GM23338 (cell line): ENCODE results near the gene SELENOO. TPM values are rescaled to one million over a fixed set of nuclear protein-coding genes. Genes with fewer than 3 reads are reported as not detected.

Experiments used
- ATAC-seq: fragments of 200-7000 bp; cut with Tn5 transposase; 3 replicates; pipeline ENCODE4 v1.9.1; 2020
- DNase-seq: peaks from one replicate; pipeline ENCODE4 v3.0.0-alpha.2; 2015; ENCODE audit warnings: low spot score
- H2AFZ ChIP-seq: fragments of 200-600 bp; sonication (generic); 2 replicates; pipeline ENCODE4 v1.8.0; 2016; ENCODE audit warnings: antibody characterized with exemption, mild to moderate bottlenecking, moderate library complexity
- H3F3A ChIP-seq: fragments of 200-600 bp; sonication (generic); replicated peaks from 2 replicates; pipeline ENCODE4 v1.8.0; 2017; ENCODE audit warnings: antibody characterized with exemption, mixed run types, low read depth
- H3K27ac ChIP-seq: fragments of 200-600 bp; sonication (generic); 2 replicates; pipeline ENCODE4 v1.6.1; 2016; ENCODE audit warnings: low read depth
- H3K27me3 ChIP-seq: fragments of 200-600 bp; sonication (generic); 2 replicates; pipeline ENCODE4 v1.8.0; 2016; ENCODE audit warnings: mild to moderate bottlenecking, mixed run types, moderate library complexity; ENCODE audit not compliant: insufficient read depth
- H3K36me3 ChIP-seq: fragments of 200-600 bp; sonication (generic); 2 replicates; pipeline ENCODE4 v1.8.0; 2016; ENCODE audit warnings: mild to moderate bottlenecking; ENCODE audit not compliant: insufficient read depth
- H3K4me1 ChIP-seq: fragments of 200-600 bp; sonication (generic); 2 replicates; pipeline ENCODE4 v1.8.0; 2016; ENCODE audit warnings: mild to moderate bottlenecking, moderate library complexity; ENCODE audit not compliant: insufficient read depth
- H3K4me2 ChIP-seq: fragments of 200-600 bp; sonication (generic); 2 replicates; pipeline ENCODE4 v1.7.1; 2017; ENCODE audit warnings: mixed run types
- H3K4me3 ChIP-seq: fragments of 200-600 bp; sonication (generic); 2 replicates; pipeline ENCODE4 v1.6.1; 2016; ENCODE audit warnings: mixed run types
- H3K79me2 ChIP-seq: fragments of 200-600 bp; sonication (generic); replicated peaks from 2 replicates; pipeline ENCODE4 v1.8.0; 2017; ENCODE audit warnings: mild to moderate bottlenecking; ENCODE audit not compliant: insufficient read depth
- H3K9me2 ChIP-seq: fragments of 200-600 bp; sonication (generic); 2 replicates; pipeline ENCODE4 v1.8.0; 2017; ENCODE audit not compliant: insufficient read depth
- H4K20me1 ChIP-seq: fragments of 200-600 bp; sonication (generic); replicated peaks from 2 replicates; pipeline ENCODE4 v1.8.0; 2017; ENCODE audit warnings: mild to moderate bottlenecking; ENCODE audit not compliant: insufficient read depth
- H3K27ac Mint-ChIP-seq: 2 replicates; pipeline ENCODE4 v1.8.0; 2020; ENCODE audit warnings: inconsistent platforms, mild to moderate bottlenecking, moderate library complexity, mixed read lengths
- H3K27me3 Mint-ChIP-seq: 3 replicates; pipeline ENCODE4 v1.8.0; 2022; ENCODE audit warnings: low read depth, mild to moderate bottlenecking, moderate library complexity, mixed read lengths, inconsistent platforms; ENCODE audit not compliant: insufficient read depth, poor library complexity
- H3K36me3 Mint-ChIP-seq: 3 replicates; pipeline ENCODE4 v1.8.0; 2021; ENCODE audit warnings: low read depth, mild to moderate bottlenecking, inconsistent platforms, moderate library complexity, mixed read lengths
- H3K4me1 Mint-ChIP-seq: 3 replicates; pipeline ENCODE4 v1.8.0; 2020; ENCODE audit warnings: mild to moderate bottlenecking, inconsistent platforms, mixed read lengths
- H3K4me3 Mint-ChIP-seq: 3 replicates; pipeline ENCODE4 v1.8.0; 2021; ENCODE audit warnings: moderate library complexity, mild to moderate bottlenecking, inconsistent platforms, mixed read lengths
- H3K9me3 Mint-ChIP-seq: 3 replicates; pipeline ENCODE4 v1.8.0; 2020; ENCODE audit warnings: moderate library complexity, mild to moderate bottlenecking, inconsistent platforms, mixed read lengths
- CREB1 ChIP-seq: fragments of 250-450 bp; sonication (Bioruptor Pico); IDR thresholded peaks from 2 replicates; pipeline ENCODE4 v1.5.0; 2020; ENCODE audit warnings: low read depth, mild to moderate bottlenecking, moderate library complexity
- EZH2 ChIP-seq: fragments of 200-600 bp; sonication (generic); IDR thresholded peaks from one replicate; pipeline ENCODE4 v1.8.0; 2017; ENCODE audit warnings: antibody characterized with exemption, mild to moderate bottlenecking, low read depth; ENCODE audit not compliant: unreplicated experiment
- JUNB ChIP-seq: IDR thresholded peaks from one replicate; pipeline ENCODE4 v1.6.1; 2016; ENCODE audit warnings: antibody characterized with exemption; ENCODE audit not compliant: unreplicated experiment
- NANOG ChIP-seq: IDR thresholded peaks from 2 replicates; pipeline ENCODE4 v1.6.1; 2016; ENCODE audit warnings: antibody characterized with exemption, borderline replicate concordance
- POLR2AphosphoS5 ChIP-seq: IDR thresholded peaks from 2 replicates; pipeline ENCODE4 v1.6.1; 2016; ENCODE audit warnings: antibody characterized with exemption, low read depth
- STAT1 ChIP-seq: IDR thresholded peaks from one replicate; pipeline ENCODE4 v1.6.1; 2016; ENCODE audit warnings: antibody characterized with exemption; ENCODE audit not compliant: unreplicated experiment
- ZNF114 ChIP-seq: fragments of 250-450 bp; sonication (Bioruptor Pico); IDR thresholded peaks from 2 replicates; pipeline ENCODE4 v1.5.0; 2020; ENCODE audit warnings: mild to moderate bottlenecking, moderate library complexity
- ZNF331 ChIP-seq: fragments of 250-450 bp; sonication (Bioruptor Pico); IDR thresholded peaks from 2 replicates; pipeline ENCODE4 v1.5.0; 2020; ENCODE audit warnings: low read depth, mild to moderate bottlenecking, moderate library complexity
- polyA plus RNA-seq: library from polyadenylated mRNA; unstranded; fragments of >200 nt; fragmentation: Nextera tagmentation; extraction: Ambion mirVana; gene quantifications from 2 replicates; pipeline ENCODE4 v1.2.1, GENCODE V29; 2016
- total RNA-seq: library from RNA; depleted of rRNA; stranded (reverse); fragments of >200 nt; shearing (Covaris generic); gene quantifications from 2 replicates; pipeline ENCODE4 v1.2.3, GENCODE V29; 2014
- TF ChIP-seq, protein P1 (sequence below): IDR thresholded peaks from one replicate; pipeline ENCODE4 v1.6.1; 2018; ENCODE audit warnings: antibody characterized with exemption; ENCODE audit not compliant: unreplicated experiment
- TF ChIP-seq, protein P2 (sequence below), 2 experiments: fragments of 200-600 bp in 1 of 2; sonication (generic) in 1 of 2; conservative IDR thresholded peaks; 2 replicates each; pipeline versions ENCODE4 v1.5.1 to v1.6.1; 2016 to 2017; ENCODE audit warnings: antibody characterized with exemption in 2 of 2, low read depth in 2 of 2, mild to moderate bottlenecking in 2 of 2, moderate library complexity in 1 of 2
- TF ChIP-seq, protein P3 (sequence below): fragments of 250-450 bp; sonication (Bioruptor Pico); IDR thresholded peaks from 2 replicates; pipeline ENCODE4 v1.5.0; 2020; ENCODE audit warnings: mild to moderate bottlenecking, moderate library complexity

Gene SELENOO
- total and polyA plus RNA-seq, 2 experiments from 2014 or later = 6.8 to 21.3 TPM

DNA sequence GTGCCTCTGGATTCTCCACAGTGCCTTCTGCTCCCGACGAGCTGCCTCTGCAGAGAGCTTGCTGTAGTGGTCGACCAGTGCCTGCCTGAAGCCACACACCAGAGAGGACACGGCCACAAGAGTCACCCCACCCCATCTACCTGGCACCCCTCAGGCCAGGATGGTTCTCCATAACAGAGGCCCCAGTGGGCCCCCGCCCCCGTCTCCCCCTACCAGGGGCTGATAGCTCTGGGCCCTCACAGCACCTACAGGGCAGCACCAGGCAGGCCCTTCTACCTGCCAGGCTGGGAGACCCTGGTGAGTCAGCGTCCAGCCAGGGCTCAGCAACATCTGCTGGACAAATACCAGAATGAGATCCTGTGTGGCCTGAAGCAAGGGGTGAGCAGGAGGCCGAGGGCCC lies 21.7 kb downstream of the SELENOO start (continued):
- TF ChIP-seq, protein P1, sequence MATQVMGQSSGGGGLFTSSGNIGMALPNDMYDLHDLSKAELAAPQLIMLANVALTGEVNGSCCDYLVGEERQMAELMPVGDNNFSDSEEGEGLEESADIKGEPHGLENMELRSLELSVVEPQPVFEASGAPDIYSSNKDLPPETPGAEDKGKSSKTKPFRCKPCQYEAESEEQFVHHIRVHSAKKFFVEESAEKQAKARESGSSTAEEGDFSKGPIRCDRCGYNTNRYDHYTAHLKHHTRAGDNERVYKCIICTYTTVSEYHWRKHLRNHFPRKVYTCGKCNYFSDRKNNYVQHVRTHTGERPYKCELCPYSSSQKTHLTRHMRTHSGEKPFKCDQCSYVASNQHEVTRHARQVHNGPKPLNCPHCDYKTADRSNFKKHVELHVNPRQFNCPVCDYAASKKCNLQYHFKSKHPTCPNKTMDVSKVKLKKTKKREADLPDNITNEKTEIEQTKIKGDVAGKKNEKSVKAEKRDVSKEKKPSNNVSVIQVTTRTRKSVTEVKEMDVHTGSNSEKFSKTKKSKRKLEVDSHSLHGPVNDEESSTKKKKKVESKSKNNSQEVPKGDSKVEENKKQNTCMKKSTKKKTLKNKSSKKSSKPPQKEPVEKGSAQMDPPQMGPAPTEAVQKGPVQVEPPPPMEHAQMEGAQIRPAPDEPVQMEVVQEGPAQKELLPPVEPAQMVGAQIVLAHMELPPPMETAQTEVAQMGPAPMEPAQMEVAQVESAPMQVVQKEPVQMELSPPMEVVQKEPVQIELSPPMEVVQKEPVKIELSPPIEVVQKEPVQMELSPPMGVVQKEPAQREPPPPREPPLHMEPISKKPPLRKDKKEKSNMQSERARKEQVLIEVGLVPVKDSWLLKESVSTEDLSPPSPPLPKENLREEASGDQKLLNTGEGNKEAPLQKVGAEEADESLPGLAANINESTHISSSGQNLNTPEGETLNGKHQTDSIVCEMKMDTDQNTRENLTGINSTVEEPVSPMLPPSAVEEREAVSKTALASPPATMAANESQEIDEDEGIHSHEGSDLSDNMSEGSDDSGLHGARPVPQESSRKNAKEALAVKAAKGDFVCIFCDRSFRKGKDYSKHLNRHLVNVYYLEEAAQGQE = no peak
- TF ChIP-seq ZNF331 (CRISPR knock-in tag) = no peak
- TF ChIP-seq NANOG = no peak
- TF ChIP-seq, protein P2, sequence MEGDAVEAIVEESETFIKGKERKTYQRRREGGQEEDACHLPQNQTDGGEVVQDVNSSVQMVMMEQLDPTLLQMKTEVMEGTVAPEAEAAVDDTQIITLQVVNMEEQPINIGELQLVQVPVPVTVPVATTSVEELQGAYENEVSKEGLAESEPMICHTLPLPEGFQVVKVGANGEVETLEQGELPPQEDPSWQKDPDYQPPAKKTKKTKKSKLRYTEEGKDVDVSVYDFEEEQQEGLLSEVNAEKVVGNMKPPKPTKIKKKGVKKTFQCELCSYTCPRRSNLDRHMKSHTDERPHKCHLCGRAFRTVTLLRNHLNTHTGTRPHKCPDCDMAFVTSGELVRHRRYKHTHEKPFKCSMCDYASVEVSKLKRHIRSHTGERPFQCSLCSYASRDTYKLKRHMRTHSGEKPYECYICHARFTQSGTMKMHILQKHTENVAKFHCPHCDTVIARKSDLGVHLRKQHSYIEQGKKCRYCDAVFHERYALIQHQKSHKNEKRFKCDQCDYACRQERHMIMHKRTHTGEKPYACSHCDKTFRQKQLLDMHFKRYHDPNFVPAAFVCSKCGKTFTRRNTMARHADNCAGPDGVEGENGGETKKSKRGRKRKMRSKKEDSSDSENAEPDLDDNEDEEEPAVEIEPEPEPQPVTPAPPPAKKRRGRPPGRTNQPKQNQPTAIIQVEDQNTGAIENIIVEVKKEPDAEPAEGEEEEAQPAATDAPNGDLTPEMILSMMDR (conservative IDR thresholded peaks at IDR 0.05; ENCODE audit: low read depth in 2 of 2) = no peak
- TF ChIP-seq EZH2 = no peak
- no peak for TF ChIP-seq CREB1 (CRISPR knock-in tag)
- TF ChIP-seq ZNF114 (CRISPR knock-in tag) = no peak
- TF ChIP-seq JUNB = no peak
- TF ChIP-seq POLR2AphosphoS5 = no peak

- Mint-ChIP-seq H3K4me1 (peaks cover 2% of the 10 kb centered on the region; the same call in 1 of the 3 replicates), H3K27me3 (peaks cover 7% of the 10 kb centered on the region), H3K27ac (no peak overlapping the region), H3K9me3 (no peaks in the 10 kb centered on the region), H3K4me3 (no peak overlapping the region), H3K36me3 (peaks cover 36% of the 10 kb centered on the region)
- no peaks in the 10 kb centered on the region for H3K79me2 ChIP-seq
- no peaks in the 10 kb centered on the region for H3K36me3 ChIP-seq
- H3K27me3 ChIP-seq = no peaks in the 10 kb centered on the region
- H4K20me1 ChIP-seq = peaks cover 5% of the 10 kb centered on the region; the same call in 1 of the 2 replicates
- no peaks in the 10 kb centered on the region for H3F3A ChIP-seq
- ATAC-seq = no peak
- no peak overlapping the region for H3K4me2 ChIP-seq
- H3K27ac ChIP-seq = no peak overlapping the region
- no peaks in the 10 kb centered on the region for H3K4me1 ChIP-seq
- no peak for DNase-seq
- no peak overlapping the region for H2AFZ ChIP-seq
- H3K4me3 ChIP-seq = no peak overlapping the region
- H3K9me2 ChIP-seq = no peaks in the 10 kb centered on the region
- TF ChIP-seq, protein P3, sequence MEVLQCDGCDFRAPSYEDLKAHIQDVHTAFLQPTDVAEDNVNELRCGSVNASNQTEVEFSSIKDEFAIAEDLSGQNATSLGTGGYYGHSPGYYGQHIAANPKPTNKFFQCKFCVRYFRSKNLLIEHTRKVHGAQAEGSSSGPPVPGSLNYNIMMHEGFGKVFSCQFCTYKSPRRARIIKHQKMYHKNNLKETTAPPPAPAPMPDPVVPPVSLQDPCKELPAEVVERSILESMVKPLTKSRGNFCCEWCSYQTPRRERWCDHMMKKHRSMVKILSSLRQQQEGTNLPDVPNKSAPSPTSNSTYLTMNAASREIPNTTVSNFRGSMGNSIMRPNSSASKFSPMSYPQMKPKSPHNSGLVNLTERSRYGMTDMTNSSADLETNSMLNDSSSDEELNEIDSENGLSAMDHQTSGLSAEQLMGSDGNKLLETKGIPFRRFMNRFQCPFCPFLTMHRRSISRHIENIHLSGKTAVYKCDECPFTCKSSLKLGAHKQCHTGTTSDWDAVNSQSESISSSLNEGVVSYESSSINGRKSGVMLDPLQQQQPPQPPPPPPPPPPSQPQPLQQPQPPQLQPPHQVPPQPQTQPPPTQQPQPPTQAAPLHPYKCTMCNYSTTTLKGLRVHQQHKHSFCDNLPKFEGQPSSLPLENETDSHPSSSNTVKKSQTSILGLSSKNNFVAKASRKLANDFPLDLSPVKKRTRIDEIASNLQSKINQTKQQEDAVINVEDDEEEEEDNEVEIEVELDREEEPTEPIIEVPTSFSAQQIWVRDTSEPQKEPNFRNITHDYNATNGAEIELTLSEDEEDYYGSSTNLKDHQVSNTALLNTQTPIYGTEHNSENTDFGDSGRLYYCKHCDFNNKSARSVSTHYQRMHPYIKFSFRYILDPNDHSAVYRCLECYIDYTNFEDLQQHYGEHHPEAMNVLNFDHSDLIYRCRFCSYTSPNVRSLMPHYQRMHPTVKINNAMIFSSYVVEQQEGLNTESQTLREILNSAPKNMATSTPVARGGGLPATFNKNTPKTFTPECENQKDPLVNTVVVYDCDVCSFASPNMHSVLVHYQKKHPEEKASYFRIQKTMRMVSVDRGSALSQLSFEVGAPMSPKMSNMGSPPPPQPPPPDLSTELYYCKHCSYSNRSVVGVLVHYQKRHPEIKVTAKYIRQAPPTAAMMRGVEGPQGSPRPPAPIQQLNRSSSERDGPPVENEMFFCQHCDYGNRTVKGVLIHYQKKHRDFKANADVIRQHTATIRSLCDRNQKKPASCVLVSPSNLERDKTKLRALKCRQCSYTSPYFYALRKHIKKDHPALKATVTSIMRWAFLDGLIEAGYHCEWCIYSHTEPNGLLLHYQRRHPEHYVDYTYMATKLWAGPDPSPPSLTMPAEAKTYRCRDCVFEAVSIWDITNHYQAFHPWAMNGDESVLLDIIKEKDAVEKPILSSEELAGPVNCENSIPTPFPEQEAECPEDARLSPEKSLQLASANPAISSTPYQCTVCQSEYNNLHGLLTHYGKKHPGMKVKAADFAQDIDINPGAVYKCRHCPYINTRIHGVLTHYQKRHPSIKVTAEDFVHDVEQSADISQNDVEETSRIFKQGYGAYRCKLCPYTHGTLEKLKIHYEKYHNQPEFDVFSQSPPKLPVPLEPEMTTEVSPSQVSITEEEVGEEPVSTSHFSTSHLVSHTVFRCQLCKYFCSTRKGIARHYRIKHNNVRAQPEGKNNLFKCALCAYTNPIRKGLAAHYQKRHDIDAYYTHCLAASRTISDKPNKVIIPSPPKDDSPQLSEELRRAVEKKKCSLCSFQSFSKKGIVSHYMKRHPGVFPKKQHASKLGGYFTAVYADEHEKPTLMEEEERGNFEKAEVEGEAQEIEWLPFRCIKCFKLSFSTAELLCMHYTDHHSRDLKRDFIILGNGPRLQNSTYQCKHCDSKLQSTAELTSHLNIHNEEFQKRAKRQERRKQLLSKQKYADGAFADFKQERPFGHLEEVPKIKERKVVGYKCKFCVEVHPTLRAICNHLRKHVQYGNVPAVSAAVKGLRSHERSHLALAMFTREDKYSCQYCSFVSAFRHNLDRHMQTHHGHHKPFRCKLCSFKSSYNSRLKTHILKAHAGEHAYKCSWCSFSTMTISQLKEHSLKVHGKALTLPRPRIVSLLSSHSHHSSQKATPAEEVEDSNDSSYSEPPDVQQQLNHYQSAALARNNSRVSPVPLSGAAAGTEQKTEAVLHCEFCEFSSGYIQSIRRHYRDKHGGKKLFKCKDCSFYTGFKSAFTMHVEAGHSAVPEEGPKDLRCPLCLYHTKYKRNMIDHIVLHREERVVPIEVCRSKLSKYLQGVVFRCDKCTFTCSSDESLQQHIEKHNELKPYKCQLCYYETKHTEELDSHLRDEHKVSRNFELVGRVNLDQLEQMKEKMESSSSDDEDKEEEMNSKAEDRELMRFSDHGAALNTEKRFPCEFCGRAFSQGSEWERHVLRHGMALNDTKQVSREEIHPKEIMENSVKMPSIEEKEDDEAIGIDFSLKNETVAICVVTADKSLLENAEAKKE (CRISPR knock-in tag) = no peak
- TF ChIP-seq, protein P1 = no peak
- TF ChIP-seq STAT1 = no peak
Measured at GRCh38 chr22:50224071-50224470, 23.3 kb downstream of the SELENOO start.
